ENCODE measurements around the gene NXN. TPM values are rescaled to one million over a fixed set of nuclear protein-coding genes. Genes with fewer than 3 reads are reported as not detected.
"Not testable (repeated sequence)": the region's sequence is repeated elsewhere in the genome, so short reads cannot be mapped to it uniquely, and the experiment has no call there.

Gene NXN
- total RNA-seq, 1 donor from 2014 or later, result 0.43 TPM

GRCh38 chr17:801660-802059 lies 177.9 kb downstream of the NXN start:
- Mint-ChIP-seq H3K27ac (no peak overlapping the region), H3K4me3 (ENCODE audit: low read depth) (no peak overlapping the region), H3K27me3 (ENCODE audit: low read depth) (no peaks in the 10 kb centered on the region), H3K36me3 (ENCODE audit: low read depth) (no peaks in the 10 kb centered on the region), H3K4me1 (ENCODE audit: low read depth) (no peaks in the 10 kb centered on the region), H3K9me3 (no peaks in the 10 kb centered on the region)
- DNase-seq (ENCODE audit: low spot score), result no peak
- intact Hi-C loops (cut with micrococcal nuclease), result no loop called here

GRCh38 chr17:800446-801242 lies 178.9 kb downstream of the NXN start:
- intact Hi-C loops (cut with micrococcal nuclease), result no loop called here
- DNase-seq (ENCODE audit: low spot score), result no peak
- H3K27ac Mint-ChIP-seq, result no peak overlapping the region
- H3K4me1 Mint-ChIP-seq (ENCODE audit: low read depth), result no peaks in the 10 kb centered on the region
- no peak overlapping the region for H3K4me3 Mint-ChIP-seq (ENCODE audit: low read depth)
- no peaks in the 10 kb centered on the region for H3K27me3 Mint-ChIP-seq (ENCODE audit: low read depth)
- H3K9me3 Mint-ChIP-seq, result no peaks in the 10 kb centered on the region
- H3K36me3 Mint-ChIP-seq (ENCODE audit: low read depth), result no peaks in the 10 kb centered on the region

DNA sequence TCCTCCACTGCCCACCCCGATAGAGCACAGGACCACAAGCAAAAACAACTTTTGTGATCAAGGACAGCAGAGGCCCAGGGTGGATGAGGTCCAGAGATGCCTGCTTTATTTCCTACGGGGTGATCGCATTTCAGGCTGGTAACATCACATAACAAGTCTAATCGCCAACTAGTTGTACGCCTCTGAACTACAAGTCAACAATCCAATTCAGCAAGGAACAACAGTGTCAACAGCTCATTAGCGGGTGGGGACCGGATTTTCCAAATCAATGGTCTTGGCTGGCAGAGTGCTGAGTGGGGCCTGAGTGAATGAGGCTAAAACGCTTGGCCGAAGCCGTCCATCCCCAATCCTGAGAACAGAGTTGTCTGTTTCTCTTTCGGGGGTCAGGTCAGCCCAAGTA lies 180.3 kb downstream of the NXN start:
- Mint-ChIP-seq H3K27me3 (ENCODE audit: low read depth) (no peaks in the 10 kb centered on the region), H3K27ac (no peak overlapping the region), H3K4me1 (ENCODE audit: low read depth) (peaks cover 4% of the 10 kb centered on the region), H3K4me3 (ENCODE audit: low read depth) (no peak overlapping the region), H3K9me3 (no peaks in the 10 kb centered on the region), H3K36me3 (ENCODE audit: low read depth) (no peaks in the 10 kb centered on the region)
- no peak for DNase-seq (ENCODE audit: low spot score)
- intact Hi-C loops (cut with micrococcal nuclease), result no loop called here

DNA sequence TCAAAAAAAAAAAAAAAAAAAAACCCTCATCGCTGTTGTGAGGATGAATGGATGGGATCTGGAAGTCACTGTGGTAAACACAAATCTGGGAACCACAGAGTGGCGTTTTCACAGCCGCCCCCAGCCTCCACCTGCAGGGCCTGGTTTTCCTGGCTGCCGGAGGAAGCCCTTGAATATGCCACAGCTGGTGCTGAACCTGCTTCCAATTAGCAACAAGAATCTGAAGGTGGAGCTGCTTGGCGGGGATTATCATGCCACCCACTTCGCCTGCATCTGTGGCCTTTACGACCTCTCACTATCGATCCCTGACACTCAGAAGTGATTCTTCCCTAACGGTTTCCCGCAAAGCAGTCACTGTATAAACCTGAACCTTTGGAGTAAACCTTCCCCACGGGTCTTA lies 181.3 kb downstream of the NXN start:
- intact Hi-C loops (cut with micrococcal nuclease), result no loop called here
- Mint-ChIP-seq H3K9me3 (no peaks in the 10 kb centered on the region), H3K27ac (no peak overlapping the region), H3K27me3 (ENCODE audit: low read depth) (no peaks in the 10 kb centered on the region), H3K4me1 (ENCODE audit: low read depth) (peaks cover 4% of the 10 kb centered on the region), H3K4me3 (ENCODE audit: low read depth) (no peak overlapping the region), H3K36me3 (ENCODE audit: low read depth) (no peaks in the 10 kb centered on the region)
- no peak for DNase-seq (ENCODE audit: low spot score)

- no peaks in the 10 kb centered on the region for H3K27me3 Mint-ChIP-seq (ENCODE audit: low read depth)
- intact Hi-C loops (cut with micrococcal nuclease), result no loop called here
- no peak for DNase-seq (ENCODE audit: low spot score)
- peaks cover 6% of the 10 kb centered on the region for H3K36me3 Mint-ChIP-seq (ENCODE audit: low read depth)
- no peak overlapping the region for H3K4me3 Mint-ChIP-seq (ENCODE audit: low read depth)
- peaks cover 4% of the 10 kb centered on the region for H3K4me1 Mint-ChIP-seq (ENCODE audit: low read depth)
- no peak overlapping the region for H3K27ac Mint-ChIP-seq
- no peaks in the 10 kb centered on the region for H3K9me3 Mint-ChIP-seq
Observed at GRCh38 chr17:797236-797840, 182.2 kb downstream of the NXN start.

DNA sequence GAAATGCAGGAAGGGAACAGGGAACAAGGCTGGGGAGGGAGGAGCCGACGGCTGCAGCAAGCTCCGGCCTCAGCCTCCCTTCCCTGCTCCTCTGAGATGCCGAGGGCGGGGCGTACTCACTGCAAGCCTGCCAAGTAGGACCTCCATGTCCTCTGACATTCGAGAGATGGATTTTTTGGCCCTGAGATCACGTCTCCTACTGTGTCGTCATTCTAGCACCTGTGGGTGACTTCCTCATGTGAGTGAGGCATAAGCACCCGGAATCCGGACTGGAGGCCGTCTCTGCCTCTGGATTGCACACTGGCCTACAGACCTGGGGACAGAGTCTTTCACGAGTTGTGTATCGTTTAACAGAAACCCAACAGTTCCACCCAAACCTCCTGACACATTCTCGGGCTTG lies 183.0 kb downstream of the NXN start:
- Mint-ChIP-seq H3K9me3 (no peaks in the 10 kb centered on the region), H3K27ac (no peak overlapping the region), H3K4me1 (ENCODE audit: low read depth) (peaks cover 4% of the 10 kb centered on the region), H3K4me3 (ENCODE audit: low read depth) (no peak overlapping the region), H3K27me3 (ENCODE audit: low read depth) (no peaks in the 10 kb centered on the region), H3K36me3 (ENCODE audit: low read depth) (peaks cover 11% of the 10 kb centered on the region)
- intact Hi-C loops (cut with micrococcal nuclease), result no loop called here
- no peak for DNase-seq (ENCODE audit: low spot score)

DNA sequence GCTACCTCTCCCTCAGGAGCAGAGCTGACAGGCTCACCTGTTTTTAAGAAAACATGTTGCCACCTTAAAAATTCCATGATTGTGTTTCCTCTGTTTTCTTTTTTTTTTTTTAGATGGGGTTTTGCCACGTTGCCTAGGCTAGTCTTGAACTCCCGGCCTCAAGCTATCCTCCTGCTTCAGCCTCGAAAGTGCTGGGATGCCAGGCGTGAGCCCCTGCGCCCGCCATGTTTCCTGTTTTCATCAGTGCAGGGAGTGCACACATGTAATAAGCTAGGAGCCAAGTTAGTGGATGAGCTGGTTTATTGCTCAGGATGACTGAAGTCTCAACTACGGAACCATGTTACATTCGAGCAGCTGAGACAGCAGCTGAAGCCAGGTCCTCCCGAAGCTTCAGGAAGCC lies 183.9 kb downstream of the NXN start:
- DNase-seq (ENCODE audit: low spot score), result no peak
- intact Hi-C loops (cut with micrococcal nuclease), result no loop called here
- Mint-ChIP-seq H3K27ac (no peak overlapping the region), H3K4me3 (ENCODE audit: low read depth) (no peak overlapping the region), H3K27me3 (ENCODE audit: low read depth) (no peaks in the 10 kb centered on the region), H3K4me1 (ENCODE audit: low read depth) (peaks cover 4% of the 10 kb centered on the region), H3K36me3 (ENCODE audit: low read depth) (peaks cover 19% of the 10 kb centered on the region), H3K9me3 (no peaks in the 10 kb centered on the region)

DNA sequence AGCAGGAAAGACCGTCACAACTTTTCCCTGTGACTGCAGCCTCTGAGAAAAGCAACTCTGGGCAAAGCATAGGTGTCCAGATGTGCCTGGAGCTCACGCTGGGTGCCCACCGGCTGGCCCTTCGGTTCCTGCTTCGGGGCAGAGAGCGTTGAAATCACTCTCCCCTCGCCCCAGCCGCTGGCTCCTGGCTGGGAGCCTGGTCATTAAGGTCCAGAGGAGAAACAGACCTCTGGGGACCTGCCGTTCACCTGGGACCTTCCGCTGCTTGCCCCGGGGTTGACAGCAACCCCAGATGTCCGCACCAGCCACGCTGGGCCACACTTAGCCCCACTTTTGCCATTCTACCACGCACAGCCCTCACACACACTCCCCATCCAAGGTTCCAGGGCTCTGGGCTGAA lies 184.3 kb downstream of the NXN start:
- H3K4me1 Mint-ChIP-seq (ENCODE audit: low read depth), result peaks cover 4% of the 10 kb centered on the region
- H3K9me3 Mint-ChIP-seq, result no peaks in the 10 kb centered on the region
- intact Hi-C loops (cut with micrococcal nuclease), result no loop called here
- H3K4me3 Mint-ChIP-seq (ENCODE audit: low read depth), result no peak overlapping the region
- no peak overlapping the region for H3K27ac Mint-ChIP-seq
- H3K36me3 Mint-ChIP-seq (ENCODE audit: low read depth), result peaks cover 21% of the 10 kb centered on the region
- no peak for DNase-seq (ENCODE audit: low spot score)
- no peaks in the 10 kb centered on the region for H3K27me3 Mint-ChIP-seq (ENCODE audit: low read depth)

DNA sequence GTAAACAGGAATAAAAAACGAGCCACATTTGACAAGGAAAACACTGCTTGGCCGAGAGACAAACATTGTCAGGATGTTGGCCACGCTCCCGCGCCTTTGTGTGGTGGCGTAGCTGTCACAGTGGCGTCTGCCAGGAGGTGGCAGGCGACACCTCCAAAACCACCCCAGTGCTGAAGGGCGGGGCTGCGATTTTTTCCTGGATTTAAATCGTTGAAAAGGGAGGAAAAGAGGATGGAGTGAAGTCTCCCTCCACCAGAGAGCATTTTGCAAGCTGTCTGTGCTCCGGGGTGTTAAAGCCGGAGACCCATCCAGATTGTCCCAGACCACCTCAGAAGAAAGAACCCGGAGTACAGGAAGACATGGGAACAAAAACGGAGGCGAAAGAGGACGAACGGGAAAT lies 184.7 kb downstream of the NXN start:
- DNase-seq (ENCODE audit: low spot score), result no peak
- H3K27me3 Mint-ChIP-seq (ENCODE audit: low read depth), result no peaks in the 10 kb centered on the region
- peaks cover 24% of the 10 kb centered on the region for H3K36me3 Mint-ChIP-seq (ENCODE audit: low read depth)
- intact Hi-C loops (cut with micrococcal nuclease), result loop anchor here (1.0 kb wide), 1 partner anchor 186 kb away; no protein-coding TSS in a partner anchor
- peaks cover 4% of the 10 kb centered on the region for H3K4me1 Mint-ChIP-seq (ENCODE audit: low read depth)
- H3K9me3 Mint-ChIP-seq, result no peaks in the 10 kb centered on the region
- H3K4me3 Mint-ChIP-seq (ENCODE audit: low read depth), result no peak overlapping the region
- no peak overlapping the region for H3K27ac Mint-ChIP-seq

- Mint-ChIP-seq H3K27me3 (ENCODE audit: low read depth) (no peaks in the 10 kb centered on the region), H3K9me3 (no peaks in the 10 kb centered on the region), H3K4me3 (ENCODE audit: low read depth) (no peak overlapping the region), H3K4me1 (ENCODE audit: low read depth) (peaks cover 4% of the 10 kb centered on the region), H3K36me3 (ENCODE audit: low read depth) (peaks cover 40% of the 10 kb centered on the region), H3K27ac (no peak overlapping the region)
- no peak for DNase-seq (ENCODE audit: low spot score)
- intact Hi-C loops (cut with micrococcal nuclease), result no loop called here
Observed at GRCh38 chr17:792277-792676, 187.3 kb downstream of the NXN start.

- H3K4me1 Mint-ChIP-seq (ENCODE audit: low read depth), result peaks cover 4% of the 10 kb centered on the region
- H3K4me3 Mint-ChIP-seq (ENCODE audit: low read depth), result no peak overlapping the region
- H3K27me3 Mint-ChIP-seq (ENCODE audit: low read depth), result no peaks in the 10 kb centered on the region
- intact Hi-C loops (cut with micrococcal nuclease), result no loop called here
- no peak for DNase-seq (ENCODE audit: low spot score)
- peaks cover 43% of the 10 kb centered on the region for H3K36me3 Mint-ChIP-seq (ENCODE audit: low read depth)
- no peak overlapping the region for H3K27ac Mint-ChIP-seq
- no peaks in the 10 kb centered on the region for H3K9me3 Mint-ChIP-seq
Observed at GRCh38 chr17:791829-792228, 187.7 kb downstream of the NXN start.

DNA sequence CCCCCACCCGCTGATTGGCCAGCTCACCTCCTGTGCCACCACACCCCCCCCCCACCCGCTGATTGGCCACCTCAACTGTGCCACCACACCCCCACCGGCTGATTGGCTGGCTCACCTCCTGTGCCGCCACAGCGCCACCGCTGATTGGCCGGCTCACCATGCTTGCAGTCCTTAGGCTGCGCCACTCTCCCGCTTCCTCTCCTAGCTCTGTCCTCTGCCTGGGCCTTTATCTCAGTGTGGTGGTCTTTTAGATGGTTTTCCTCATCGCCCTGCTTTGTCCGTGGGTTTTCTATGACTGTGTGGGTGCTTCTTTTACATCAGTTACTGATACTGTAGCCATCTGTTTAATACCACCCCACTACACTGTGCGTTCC lies 188.7 kb downstream of the NXN start:
- intact Hi-C loops (cut with micrococcal nuclease); H3K4me3 Mint-ChIP-seq (ENCODE audit: low read depth): not testable (repeated sequence)
- peaks cover 45% of the 10 kb centered on the region for H3K36me3 Mint-ChIP-seq (ENCODE audit: low read depth)

GRCh38 chr17:789931-790873 lies 189.4 kb downstream of the NXN start:
- H3K4me3 Mint-ChIP-seq (ENCODE audit: low read depth); H3K27ac Mint-ChIP-seq; DNase-seq (ENCODE audit: low spot score); H3K27me3 Mint-ChIP-seq (ENCODE audit: low read depth); H3K4me1 Mint-ChIP-seq (ENCODE audit: low read depth); H3K9me3 Mint-ChIP-seq; intact Hi-C loops (cut with micrococcal nuclease): not testable (repeated sequence)
- H3K36me3 Mint-ChIP-seq (ENCODE audit: low read depth), result peaks cover 49% of the 10 kb centered on the region

More for the DNA sequence above, 188.7 kb downstream of the NXN start:
- DNase-seq (ENCODE audit: low spot score); H3K27ac Mint-ChIP-seq; H3K4me1 Mint-ChIP-seq (ENCODE audit: low read depth); H3K27me3 Mint-ChIP-seq (ENCODE audit: low read depth); H3K9me3 Mint-ChIP-seq: not testable (repeated sequence)

Measured in activated T-helper 2 cell treated with anti-CD3 and anti-CD28 coated beads, Interferon-gamma antibody, Interleukin-2, Interleukin-4, amounts not matched to agents 10 μg/mL and 5 μg/mL and 100 μg/mL, durations not matched to agents 14 hours and 24 hours and 36 hours (primary cell).